ENCODE results near the gene CNDP1.

DNA sequence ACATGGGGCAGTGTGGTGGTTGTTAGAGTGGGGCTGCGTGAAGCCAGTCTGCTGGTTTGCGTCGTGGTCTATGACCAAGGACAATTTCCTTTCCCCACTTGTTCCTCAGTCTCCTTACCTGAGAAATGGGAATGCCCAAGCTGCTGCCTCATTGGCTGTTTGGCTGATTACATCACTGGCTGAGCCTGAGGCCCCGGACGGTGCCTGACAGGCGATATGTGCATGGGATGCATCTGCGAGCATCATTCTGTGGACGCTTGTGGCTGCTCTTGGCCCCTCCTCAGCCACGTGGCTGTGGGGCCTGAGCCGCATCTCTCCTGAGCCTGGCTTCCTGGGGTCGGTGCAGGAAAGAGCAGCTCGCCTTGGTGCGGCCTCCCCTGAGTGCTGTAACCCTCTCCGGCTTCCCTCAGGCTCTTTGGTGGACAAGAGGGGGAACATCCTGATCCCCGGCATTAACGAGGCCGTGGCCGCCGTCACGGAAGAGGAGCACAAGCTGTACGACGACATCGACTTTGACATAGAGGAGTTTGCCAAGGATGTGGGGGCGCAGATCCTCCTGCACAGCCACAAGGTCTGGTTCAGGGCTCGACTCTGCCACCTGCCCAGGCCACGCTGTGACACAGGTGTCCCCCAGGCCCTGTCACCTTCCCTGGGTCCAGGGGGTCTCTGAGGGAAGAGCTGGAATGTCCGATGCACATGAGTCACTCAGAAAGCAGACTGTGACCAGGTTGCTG lies 21.0 kb upstream of the CNDP1 start:
- TF ChIP-seq CTCF (optimal IDR thresholded peaks at IDR 0.05 in 1 of 3, IDR thresholded peaks at IDR 0.05 in 1 of 3, conservative IDR thresholded peaks at IDR 0.05 in 1 of 3; ENCODE audit: extremely low read depth in 1 of 3, insufficient read depth in 2 of 3, low read length in 3 of 3) (no peak), EZH2 (IDR thresholded peaks at IDR 0.05; ENCODE audit: low read length) (no peak)
